Panc1 (cell line): ENCODE measurements around the gene RPS6KA3. TPM values are rescaled to one million over a fixed set of nuclear protein-coding genes. Genes with fewer than 3 reads are reported as not detected.

Experiments used
- ATAC-seq: fragments of 200-7000 bp; cut with Tn5 transposase; 2 replicates; pipeline ENCODE4 v1.9.1; 2020; ENCODE audit warnings: mild to moderate bottlenecking, moderate library complexity
- BruUV-seq: library from RNA; stranded (reverse); fragments of 400-500 nt; replicated peaks from 2 replicates; lab custom pipeline; 2021; lab: Mats Ljungman, UMichigan
- CTCF ChIA-PET: fragments of 300-600 bp; sonication (Branson Sonifier 250); formaldehyde crosslinking; loops from one replicate; lab custom pipeline; 2022; ENCODE audit warnings: antibody characterized with exemption; lab: Charles Lee
- POLR2A ChIA-PET: fragments of 300-600 bp; sonication (Branson Sonifier 250); formaldehyde crosslinking; loops from one replicate; lab custom pipeline; 2022; ENCODE audit warnings: antibody characterized with exemption; lab: Charles Lee
- DNase-seq: peaks from one replicate; pipeline ENCODE4 v3.0.0-alpha.2; 2010; ENCODE audit warnings: low read depth, low spot score
- H3K27ac ChIP-seq: 2 replicates; pipeline ENCODE4 v1.5.1; 2011; ENCODE audit warnings: mild to moderate bottlenecking, low read length, inconsistent platforms
- H3K27me3 ChIP-seq: fragments of 200-500 bp; sonication (Bioruptor generic); 2 replicates; pipeline ENCODE4 v1.6.0; 2014; ENCODE audit warnings: low read length, inconsistent platforms; ENCODE audit not compliant: control insufficient read depth, insufficient read depth
- H3K36me3 ChIP-seq: fragments of 200-500 bp; sonication (Bioruptor generic); 2 replicates; pipeline ENCODE4 v1.5.1; 2014; ENCODE audit warnings: inconsistent platforms, mild to moderate bottlenecking, low read length, moderate library complexity; ENCODE audit not compliant: control insufficient read depth, insufficient read depth
- H3K4me1 ChIP-seq: 2 replicates; pipeline ENCODE4 v1.5.1; 2011; ENCODE audit warnings: inconsistent platforms, mild to moderate bottlenecking, low read length, moderate library complexity; ENCODE audit not compliant: control insufficient read depth, insufficient read depth
- H3K4me3 ChIP-seq, 2 experiments: 2 replicates each; pipeline ENCODE4 v1.5.1; 2011 to 2012; ENCODE audit warnings: low read depth in 2 of 2, low read length in 2 of 2, mild to moderate bottlenecking in 2 of 2, inconsistent platforms in 1 of 2, moderate library complexity in 1 of 2
- H3K9me3 ChIP-seq: fragments of 200-500 bp; sonication (Bioruptor generic); 2 replicates; pipeline ENCODE4 v1.5.1; 2014; ENCODE audit warnings: low read depth, mild to moderate bottlenecking, inconsistent platforms, low read length, moderate library complexity; ENCODE audit not compliant: control insufficient read depth, insufficient read depth
- POLR2AphosphoS5 ChIP-seq: IDR thresholded peaks from 2 replicates; pipeline ENCODE4 v1.6.1; 2012; ENCODE audit warnings: mild to moderate bottlenecking, low read depth, low read length, moderate library complexity
- SIN3A ChIP-seq: IDR thresholded peaks from 2 replicates; pipeline ENCODE4 v1.6.1; 2012; ENCODE audit warnings: low read depth, mild to moderate bottlenecking, low read length, moderate library complexity, borderline replicate concordance; ENCODE audit not compliant: insufficient read depth
- TCF7L2 ChIP-seq: IDR thresholded peaks from 2 replicates; pipeline ENCODE4 v1.6.1; 2011; ENCODE audit warnings: mild to moderate bottlenecking, low read depth, low read length, inconsistent platforms
- in situ Hi-C: cut with HindIII; loops from 2 replicates; pipeline ENCODE4 v1.10.0; 2016; ENCODE audit warnings: low sequenced_read_pairs, low pct_unique_long_range_greater_than_20kb
- intact Hi-C: fragments of 100-400 bp; cut with micrococcal nuclease; formaldehyde crosslinking; loops from one replicate; pipeline ENCODE4 v1.10.0; 2022; ENCODE audit not compliant: unreplicated experiment
- total RNA-seq: library from RNA; stranded (reverse); gene quantifications from one replicate; pipeline ENCODE4 v1.2.1, GENCODE V29; 2021; ENCODE audit not compliant: unreplicated experiment
- TF ChIP-seq, protein P1 (sequence below), 2 experiments: IDR thresholded peaks; 2 replicates each; pipeline ENCODE4 v1.6.1; 2011 to 2012; ENCODE audit warnings: low read depth in 2 of 2, control low read depth in 1 of 2, low read length in 1 of 2, mild to moderate bottlenecking in 1 of 2, moderate library complexity in 1 of 2; ENCODE audit not compliant: insufficient read depth in 1 of 2
- TF ChIP-seq, protein P2 (sequence below): fragments of 450-650 bp; IDR thresholded peaks from 2 replicates; pipeline ENCODE4 v1.5.1; 2017; ENCODE audit warnings: mild to moderate bottlenecking

The RPS6KA3 gene
- total RNA-seq, 1 experiment from 2014 or later = 40.5 TPM

DNA sequence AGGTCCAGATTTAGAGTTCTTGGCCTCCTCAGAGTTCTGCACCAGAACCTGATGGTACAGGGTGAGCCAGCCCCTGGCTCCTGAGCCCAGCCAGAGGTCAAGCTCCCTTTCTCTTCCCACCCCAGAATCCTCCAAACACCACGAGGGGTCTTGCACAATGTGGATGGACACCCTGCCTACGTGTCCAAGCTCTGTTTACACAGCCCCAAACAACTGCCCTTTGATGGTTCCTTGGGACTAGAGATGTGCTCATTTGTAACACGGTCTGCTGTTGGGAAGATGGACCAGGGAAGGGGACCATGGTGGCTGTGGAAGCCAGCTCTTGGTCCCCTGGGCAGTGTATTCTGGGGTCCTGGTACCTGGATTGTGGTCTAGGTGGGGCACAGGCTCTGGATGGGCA is 40.0 kb upstream of the RPS6KA3 start:
- BruUV-seq = no TSS peak
- Histone ChIP-seq H3K4me3 (no peak overlapping the region), H3K27me3 (no peaks in the 10 kb centered on the region), H3K27ac (no peak overlapping the region), H3K36me3 (no peaks in the 10 kb centered on the region), H3K4me1 (no peaks in the 10 kb centered on the region), H3K9me3 (no peaks in the 10 kb centered on the region)
- DNase-seq (no peak), ATAC-seq (no peak)
- TF ChIP-seq, protein P1, sequence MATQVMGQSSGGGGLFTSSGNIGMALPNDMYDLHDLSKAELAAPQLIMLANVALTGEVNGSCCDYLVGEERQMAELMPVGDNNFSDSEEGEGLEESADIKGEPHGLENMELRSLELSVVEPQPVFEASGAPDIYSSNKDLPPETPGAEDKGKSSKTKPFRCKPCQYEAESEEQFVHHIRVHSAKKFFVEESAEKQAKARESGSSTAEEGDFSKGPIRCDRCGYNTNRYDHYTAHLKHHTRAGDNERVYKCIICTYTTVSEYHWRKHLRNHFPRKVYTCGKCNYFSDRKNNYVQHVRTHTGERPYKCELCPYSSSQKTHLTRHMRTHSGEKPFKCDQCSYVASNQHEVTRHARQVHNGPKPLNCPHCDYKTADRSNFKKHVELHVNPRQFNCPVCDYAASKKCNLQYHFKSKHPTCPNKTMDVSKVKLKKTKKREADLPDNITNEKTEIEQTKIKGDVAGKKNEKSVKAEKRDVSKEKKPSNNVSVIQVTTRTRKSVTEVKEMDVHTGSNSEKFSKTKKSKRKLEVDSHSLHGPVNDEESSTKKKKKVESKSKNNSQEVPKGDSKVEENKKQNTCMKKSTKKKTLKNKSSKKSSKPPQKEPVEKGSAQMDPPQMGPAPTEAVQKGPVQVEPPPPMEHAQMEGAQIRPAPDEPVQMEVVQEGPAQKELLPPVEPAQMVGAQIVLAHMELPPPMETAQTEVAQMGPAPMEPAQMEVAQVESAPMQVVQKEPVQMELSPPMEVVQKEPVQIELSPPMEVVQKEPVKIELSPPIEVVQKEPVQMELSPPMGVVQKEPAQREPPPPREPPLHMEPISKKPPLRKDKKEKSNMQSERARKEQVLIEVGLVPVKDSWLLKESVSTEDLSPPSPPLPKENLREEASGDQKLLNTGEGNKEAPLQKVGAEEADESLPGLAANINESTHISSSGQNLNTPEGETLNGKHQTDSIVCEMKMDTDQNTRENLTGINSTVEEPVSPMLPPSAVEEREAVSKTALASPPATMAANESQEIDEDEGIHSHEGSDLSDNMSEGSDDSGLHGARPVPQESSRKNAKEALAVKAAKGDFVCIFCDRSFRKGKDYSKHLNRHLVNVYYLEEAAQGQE (IDR thresholded peaks at IDR 0.05; ENCODE audit: insufficient read depth in 1 of 2, low read depth in 2 of 2, low read length in 1 of 2) = no peak
- TF ChIP-seq, protein P2, sequence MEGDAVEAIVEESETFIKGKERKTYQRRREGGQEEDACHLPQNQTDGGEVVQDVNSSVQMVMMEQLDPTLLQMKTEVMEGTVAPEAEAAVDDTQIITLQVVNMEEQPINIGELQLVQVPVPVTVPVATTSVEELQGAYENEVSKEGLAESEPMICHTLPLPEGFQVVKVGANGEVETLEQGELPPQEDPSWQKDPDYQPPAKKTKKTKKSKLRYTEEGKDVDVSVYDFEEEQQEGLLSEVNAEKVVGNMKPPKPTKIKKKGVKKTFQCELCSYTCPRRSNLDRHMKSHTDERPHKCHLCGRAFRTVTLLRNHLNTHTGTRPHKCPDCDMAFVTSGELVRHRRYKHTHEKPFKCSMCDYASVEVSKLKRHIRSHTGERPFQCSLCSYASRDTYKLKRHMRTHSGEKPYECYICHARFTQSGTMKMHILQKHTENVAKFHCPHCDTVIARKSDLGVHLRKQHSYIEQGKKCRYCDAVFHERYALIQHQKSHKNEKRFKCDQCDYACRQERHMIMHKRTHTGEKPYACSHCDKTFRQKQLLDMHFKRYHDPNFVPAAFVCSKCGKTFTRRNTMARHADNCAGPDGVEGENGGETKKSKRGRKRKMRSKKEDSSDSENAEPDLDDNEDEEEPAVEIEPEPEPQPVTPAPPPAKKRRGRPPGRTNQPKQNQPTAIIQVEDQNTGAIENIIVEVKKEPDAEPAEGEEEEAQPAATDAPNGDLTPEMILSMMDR = no peak
- TF ChIP-seq SIN3A = no peak
- TF ChIP-seq TCF7L2 = no peak
- no peak for TF ChIP-seq POLR2AphosphoS5
- ChIA-PET CTCF (no interaction called here), POLR2A (no interaction called here)
- intact Hi-C loops (no loop called here), in situ Hi-C loops (no loop called here)

DNA sequence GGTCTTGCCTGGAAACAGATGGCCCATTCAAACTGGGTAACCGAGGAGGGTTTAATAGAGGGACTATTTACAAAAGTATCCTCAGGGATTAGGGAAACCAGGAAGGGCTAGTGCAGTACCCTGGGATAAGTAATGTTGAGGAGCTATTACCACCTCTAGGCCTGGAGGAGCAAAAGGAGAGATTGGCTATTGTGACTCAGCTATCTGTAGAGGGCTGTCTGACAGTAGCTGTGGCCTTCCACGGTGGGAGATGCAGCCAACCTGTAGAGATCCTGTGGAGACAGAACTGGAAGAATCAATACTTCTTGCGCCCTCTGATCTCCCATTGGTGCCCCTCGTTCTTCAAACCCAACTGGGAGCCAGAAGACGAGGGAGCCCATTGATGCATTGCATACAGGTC is 34.1 kb upstream of the RPS6KA3 start:
- H3K4me1 ChIP-seq = no peaks in the 10 kb centered on the region
- CTCF ChIA-PET = no interaction called here
- no peaks in the 10 kb centered on the region for H3K36me3 ChIP-seq
- intact Hi-C loops (no loop called here), in situ Hi-C loops (no loop called here)
- H3K27me3 ChIP-seq = no peaks in the 10 kb centered on the region
- H3K9me3 ChIP-seq = no peaks in the 10 kb centered on the region
- TF ChIP-seq POLR2AphosphoS5 = no peak
- TF ChIP-seq, protein P2 = no peak
- no peak for TF ChIP-seq TCF7L2
- TF ChIP-seq, protein P1 (IDR thresholded peaks at IDR 0.05; ENCODE audit: insufficient read depth in 1 of 2, low read depth in 2 of 2, low read length in 1 of 2) = no peak
- TF ChIP-seq SIN3A = no peak
- no peak overlapping the region for H3K27ac ChIP-seq
- no peak overlapping the region for H3K4me3 ChIP-seq
- ATAC-seq (no peak), DNase-seq (no peak)
- BruUV-seq = no TSS peak
- POLR2A ChIA-PET = no interaction called here
